Activated T-helper 2 cell treated with anti-CD3 and anti-CD28 coated beads, Interferon-gamma antibody, Interleukin-2, Interleukin-4, amounts not matched to agents 10 μg/mL and 5 μg/mL and 100 μg/mL, durations not matched to agents 14 hours and 24 hours and 36 hours (primary cell): Measurements from ENCODE around the gene SLC32A1. TPM values are rescaled to one million over a fixed set of nuclear protein-coding genes. Genes with fewer than 3 reads are reported as not detected.

Experiments used
- DNase-seq: peaks from one replicate; pipeline ENCODE4 v3.0.0; 2021; ENCODE audit warnings: low spot score
- H3K27ac Mint-ChIP-seq: one replicate; pipeline ENCODE4 v1.8.0; 2021; ENCODE audit warnings: mixed read lengths
- H3K27me3 Mint-ChIP-seq: one replicate; pipeline ENCODE4 v1.8.0; 2021; ENCODE audit warnings: low read depth, mixed read lengths
- H3K36me3 Mint-ChIP-seq: one replicate; pipeline ENCODE4 v1.8.0; 2021; ENCODE audit warnings: low read depth, mixed read lengths
- H3K4me1 Mint-ChIP-seq: one replicate; pipeline ENCODE4 v1.8.0; 2021; ENCODE audit warnings: low read depth, mixed read lengths
- H3K4me3 Mint-ChIP-seq: one replicate; pipeline ENCODE4 v1.8.0; 2021; ENCODE audit warnings: low read depth, mild to moderate bottlenecking, moderate library complexity, mixed read lengths
- H3K9me3 Mint-ChIP-seq: one replicate; pipeline ENCODE4 v1.8.0; 2021; ENCODE audit warnings: mixed read lengths
- intact Hi-C: fragments of 100-400 bp; cut with micrococcal nuclease; formaldehyde crosslinking; loops from one replicate; pipeline ENCODE4 v1.15.1; 2023
- total RNA-seq: library from RNA; stranded (reverse); gene quantifications from 2 replicates; pipeline ENCODE4 v1.2.3, GENCODE V29; 2022

The SLC32A1 gene
- total RNA-seq, 1 donor from 2014 or later, result not detected

DNA sequence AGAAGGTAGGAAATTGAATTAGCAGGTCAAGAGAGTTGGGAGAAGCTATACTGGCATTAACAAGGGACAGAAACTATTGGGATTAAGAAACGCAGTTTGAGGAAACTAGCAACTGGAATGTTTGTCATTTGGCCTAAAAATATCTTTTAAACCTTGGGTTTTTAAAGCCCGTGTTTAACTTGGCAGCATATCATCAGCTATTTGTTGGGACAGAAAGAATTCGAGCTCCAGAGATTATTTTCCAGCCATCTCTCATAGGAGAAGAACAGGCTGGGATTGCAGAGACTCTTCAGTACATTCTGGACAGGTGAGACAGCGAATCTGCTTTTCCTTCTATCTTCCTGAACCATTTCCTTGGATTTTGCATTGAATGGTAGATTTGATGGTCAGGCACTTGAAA lies 41.8 kb downstream of the SLC32A1 start:
- H3K27ac Mint-ChIP-seq, result no peak overlapping the region
- no peaks in the 10 kb centered on the region for H3K27me3 Mint-ChIP-seq
- H3K4me1 Mint-ChIP-seq, result peaks cover 17% of the 10 kb centered on the region
- DNase-seq, result no peak
- no peaks in the 10 kb centered on the region for H3K9me3 Mint-ChIP-seq
- H3K4me3 Mint-ChIP-seq, result no peak overlapping the region
- intact Hi-C loops, result no loop called here
- H3K36me3 Mint-ChIP-seq, result peaks cover 67% of the 10 kb centered on the region

- Mint-ChIP-seq H3K36me3 (peaks cover 73% of the 10 kb centered on the region), H3K27ac (no peak overlapping the region), H3K4me3 (no peak overlapping the region), H3K27me3 (no peaks in the 10 kb centered on the region), H3K9me3 (peaks cover 8% of the 10 kb centered on the region), H3K4me1 (peaks cover 2% of the 10 kb centered on the region)
- intact Hi-C loops, result no loop called here
- no peak for DNase-seq
Observed at GRCh38 chr20:38769376-38770295, 45.4 kb downstream of the SLC32A1 start.

GRCh38 chr20:38770546-38770945 lies 46.3 kb downstream of the SLC32A1 start:
- DNase-seq, result no peak
- Mint-ChIP-seq H3K4me1 (no peaks in the 10 kb centered on the region), H3K4me3 (no peak overlapping the region), H3K36me3 (peaks cover 67% of the 10 kb centered on the region), H3K27me3 (no peaks in the 10 kb centered on the region), H3K27ac (no peak overlapping the region), H3K9me3 (peaks cover 8% of the 10 kb centered on the region)
- intact Hi-C loops, result no loop called here

DNA sequence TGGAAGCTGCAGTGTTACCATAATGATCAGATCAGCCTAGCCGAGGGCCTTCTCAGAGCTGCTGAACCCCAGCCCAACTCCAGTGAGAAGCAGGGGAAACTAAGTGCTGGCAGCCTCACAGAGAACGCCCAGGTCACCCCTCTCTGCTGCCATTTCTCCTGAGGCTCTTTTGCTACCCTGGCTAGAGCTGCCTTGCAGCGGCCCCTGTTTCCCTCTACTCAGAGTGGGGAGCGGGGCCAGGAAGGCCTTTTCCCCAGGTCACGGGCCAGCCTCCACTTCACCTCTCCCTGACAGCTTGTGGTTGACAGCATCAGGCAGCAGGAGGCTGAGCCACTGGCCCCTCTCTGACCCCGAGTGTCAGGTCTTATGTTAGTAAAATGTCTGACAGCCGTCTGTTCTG lies 46.7 kb downstream of the SLC32A1 start:
- intact Hi-C loops, result no loop called here
- Mint-ChIP-seq H3K27ac (no peak overlapping the region), H3K4me3 (no peak overlapping the region), H3K36me3 (peaks cover 65% of the 10 kb centered on the region), H3K4me1 (no peaks in the 10 kb centered on the region), H3K9me3 (peaks cover 8% of the 10 kb centered on the region), H3K27me3 (no peaks in the 10 kb centered on the region)
- no peak for DNase-seq

GRCh38 chr20:38771621-38772020 lies 47.3 kb downstream of the SLC32A1 start:
- Mint-ChIP-seq H3K4me3 (no peak overlapping the region), H3K27ac (no peak overlapping the region), H3K36me3 (peaks cover 62% of the 10 kb centered on the region), H3K9me3 (peaks cover 8% of the 10 kb centered on the region), H3K27me3 (no peaks in the 10 kb centered on the region), H3K4me1 (no peaks in the 10 kb centered on the region)
- DNase-seq, result no peak
- intact Hi-C loops, result no loop called here

- no peak for DNase-seq
- intact Hi-C loops, result no loop called here
- Mint-ChIP-seq H3K27ac (no peak overlapping the region), H3K36me3 (peaks cover 44% of the 10 kb centered on the region), H3K27me3 (no peaks in the 10 kb centered on the region), H3K4me1 (no peaks in the 10 kb centered on the region), H3K9me3 (peaks cover 8% of the 10 kb centered on the region), H3K4me3 (no peak overlapping the region)
Observed at GRCh38 chr20:38774167-38774566, 49.9 kb downstream of the SLC32A1 start.

- Mint-ChIP-seq H3K27me3 (no peaks in the 10 kb centered on the region), H3K4me1 (peaks cover 7% of the 10 kb centered on the region), H3K27ac (no peak overlapping the region), H3K36me3 (peaks cover 34% of the 10 kb centered on the region), H3K9me3 (peaks cover 8% of the 10 kb centered on the region), H3K4me3 (no peak overlapping the region)
- intact Hi-C loops, result no loop called here
- no peak for DNase-seq
Observed at GRCh38 chr20:38776363-38776762, 52.1 kb downstream of the SLC32A1 start.

Other genes with a start within 250 kb of the SLC32A1 start
- gene ADIG, start 143.3 kb upstream of the SLC32A1 start, total RNA-seq, result not detected in 2 replicates
- gene ARHGAP40, start 122.7 kb upstream of the SLC32A1 start, total RNA-seq, result not detected in 2 replicates
- gene ACTR5, start 24.0 kb downstream of the SLC32A1 start, total RNA-seq, result 12.1 and 13.2 TPM in 2 replicates
- 109 and 111 TPM in 2 replicates for gene PPP1R16B, start 81.2 kb downstream of the SLC32A1 start, total RNA-seq
- gene FAM83D, start 201.9 kb downstream of the SLC32A1 start, total RNA-seq, result 15.4 and 15.6 TPM in 2 replicates
- 14.8 and 15.3 TPM in 2 replicates for gene DHX35, start 237.9 kb downstream of the SLC32A1 start, total RNA-seq